GM23338 (cell line): ENCODE measurements around the gene ASGR1. TPM values are rescaled to one million over a fixed set of nuclear protein-coding genes. Genes with fewer than 3 reads are reported as not detected.

Experiments
- ATAC-seq: fragments of 200-7000 bp; cut with Tn5 transposase; 3 replicates; pipeline ENCODE4 v1.9.1; 2020
- DNase-seq: peaks from one replicate; pipeline ENCODE4 v3.0.0-alpha.2; 2015; ENCODE audit warnings: low spot score
- H2AFZ ChIP-seq: fragments of 200-600 bp; sonication (generic); 2 replicates; pipeline ENCODE4 v1.8.0; 2016; ENCODE audit warnings: antibody characterized with exemption, mild to moderate bottlenecking, moderate library complexity
- H3F3A ChIP-seq: fragments of 200-600 bp; sonication (generic); replicated peaks from 2 replicates; pipeline ENCODE4 v1.8.0; 2017; ENCODE audit warnings: antibody characterized with exemption, mixed run types, low read depth
- H3K27ac ChIP-seq: fragments of 200-600 bp; sonication (generic); 2 replicates; pipeline ENCODE4 v1.6.1; 2016; ENCODE audit warnings: low read depth
- H3K27me3 ChIP-seq: fragments of 200-600 bp; sonication (generic); 2 replicates; pipeline ENCODE4 v1.8.0; 2016; ENCODE audit warnings: mild to moderate bottlenecking, mixed run types, moderate library complexity; ENCODE audit not compliant: insufficient read depth
- H3K36me3 ChIP-seq: fragments of 200-600 bp; sonication (generic); 2 replicates; pipeline ENCODE4 v1.8.0; 2016; ENCODE audit warnings: mild to moderate bottlenecking; ENCODE audit not compliant: insufficient read depth
- H3K4me1 ChIP-seq: fragments of 200-600 bp; sonication (generic); 2 replicates; pipeline ENCODE4 v1.8.0; 2016; ENCODE audit warnings: mild to moderate bottlenecking, moderate library complexity; ENCODE audit not compliant: insufficient read depth
- H3K4me2 ChIP-seq: fragments of 200-600 bp; sonication (generic); 2 replicates; pipeline ENCODE4 v1.7.1; 2017; ENCODE audit warnings: mixed run types
- H3K4me3 ChIP-seq: fragments of 200-600 bp; sonication (generic); 2 replicates; pipeline ENCODE4 v1.6.1; 2016; ENCODE audit warnings: mixed run types
- H3K79me2 ChIP-seq: fragments of 200-600 bp; sonication (generic); replicated peaks from 2 replicates; pipeline ENCODE4 v1.8.0; 2017; ENCODE audit warnings: mild to moderate bottlenecking; ENCODE audit not compliant: insufficient read depth
- H3K9me2 ChIP-seq: fragments of 200-600 bp; sonication (generic); 2 replicates; pipeline ENCODE4 v1.8.0; 2017; ENCODE audit not compliant: insufficient read depth
- H4K20me1 ChIP-seq: fragments of 200-600 bp; sonication (generic); replicated peaks from 2 replicates; pipeline ENCODE4 v1.8.0; 2017; ENCODE audit warnings: mild to moderate bottlenecking; ENCODE audit not compliant: insufficient read depth
- H3K27ac Mint-ChIP-seq: 2 replicates; pipeline ENCODE4 v1.8.0; 2020; ENCODE audit warnings: inconsistent platforms, mild to moderate bottlenecking, moderate library complexity, mixed read lengths
- H3K27me3 Mint-ChIP-seq: 3 replicates; pipeline ENCODE4 v1.8.0; 2022; ENCODE audit warnings: low read depth, mild to moderate bottlenecking, moderate library complexity, mixed read lengths, inconsistent platforms; ENCODE audit not compliant: insufficient read depth, poor library complexity
- H3K36me3 Mint-ChIP-seq: 3 replicates; pipeline ENCODE4 v1.8.0; 2021; ENCODE audit warnings: low read depth, mild to moderate bottlenecking, inconsistent platforms, moderate library complexity, mixed read lengths
- H3K4me1 Mint-ChIP-seq: 3 replicates; pipeline ENCODE4 v1.8.0; 2020; ENCODE audit warnings: mild to moderate bottlenecking, inconsistent platforms, mixed read lengths
- H3K4me3 Mint-ChIP-seq: 3 replicates; pipeline ENCODE4 v1.8.0; 2021; ENCODE audit warnings: moderate library complexity, mild to moderate bottlenecking, inconsistent platforms, mixed read lengths
- H3K9me3 Mint-ChIP-seq: 3 replicates; pipeline ENCODE4 v1.8.0; 2020; ENCODE audit warnings: moderate library complexity, mild to moderate bottlenecking, inconsistent platforms, mixed read lengths
- CREB1 ChIP-seq: fragments of 250-450 bp; sonication (Bioruptor Pico); IDR thresholded peaks from 2 replicates; pipeline ENCODE4 v1.5.0; 2020; ENCODE audit warnings: low read depth, mild to moderate bottlenecking, moderate library complexity
- CTCF ChIP-seq, 2 experiments: fragments of 200-600 bp in 1 of 2; sonication (generic) in 1 of 2; conservative IDR thresholded peaks; 2 replicates each; pipeline versions ENCODE4 v1.5.1 to v1.6.1; 2016 to 2017; ENCODE audit warnings: antibody characterized with exemption in 2 of 2, low read depth in 2 of 2, mild to moderate bottlenecking in 2 of 2, moderate library complexity in 1 of 2
- EZH2 ChIP-seq: fragments of 200-600 bp; sonication (generic); IDR thresholded peaks from one replicate; pipeline ENCODE4 v1.8.0; 2017; ENCODE audit warnings: antibody characterized with exemption, mild to moderate bottlenecking, low read depth; ENCODE audit not compliant: unreplicated experiment
- EZH2phosphoT487 ChIP-seq: fragments of 200-600 bp; sonication (generic); IDR thresholded peaks from one replicate; pipeline ENCODE4 v1.8.1; 2018; ENCODE audit warnings: antibody characterized with exemption; ENCODE audit not compliant: unreplicated experiment
- JUNB ChIP-seq: IDR thresholded peaks from one replicate; pipeline ENCODE4 v1.6.1; 2016; ENCODE audit warnings: antibody characterized with exemption; ENCODE audit not compliant: unreplicated experiment
- NANOG ChIP-seq: IDR thresholded peaks from 2 replicates; pipeline ENCODE4 v1.6.1; 2016; ENCODE audit warnings: antibody characterized with exemption, borderline replicate concordance
- STAT1 ChIP-seq: IDR thresholded peaks from one replicate; pipeline ENCODE4 v1.6.1; 2016; ENCODE audit warnings: antibody characterized with exemption; ENCODE audit not compliant: unreplicated experiment
- polyA plus RNA-seq: library from polyadenylated mRNA; unstranded; fragments of >200 nt; fragmentation: Nextera tagmentation; extraction: Ambion mirVana; gene quantifications from 2 replicates; pipeline ENCODE4 v1.2.1, GENCODE V29; 2016
- total RNA-seq: library from RNA; depleted of rRNA; stranded (reverse); fragments of >200 nt; shearing (Covaris generic); gene quantifications from 2 replicates; pipeline ENCODE4 v1.2.3, GENCODE V29; 2014
- TF ChIP-seq, protein P1 (sequence below): IDR thresholded peaks from one replicate; pipeline ENCODE4 v1.6.1; 2018; ENCODE audit warnings: antibody characterized with exemption; ENCODE audit not compliant: unreplicated experiment

ASGR1 gene
- total and polyA plus RNA-seq, 2 experiments from 2014 or later = 8.3 to 9.0 TPM

GRCh38 chr17:7208027-7208571, 28.9 kb upstream of the ASGR1 start:
- Histone ChIP-seq H4K20me1 (peaks cover 10% of the 10 kb centered on the region), H3K27me3 (no peaks in the 10 kb centered on the region), H3K27ac (peak overlapping the region; percentile 90; the same call in 1 of the 2 replicates), H3F3A (peaks cover 22% of the 10 kb centered on the region), H3K9me2 (no peaks in the 10 kb centered on the region), H3K79me2 (peaks cover 54% of the 10 kb centered on the region), H3K36me3 (peaks cover 1% of the 10 kb centered on the region; the same call in 1 of the 2 replicates), H3K4me3 (peak overlapping the region; percentile 67), H3K4me2 (peak overlapping the region; percentile 80), H2AFZ (no peak overlapping the region), H3K4me1 (peaks cover 46% of the 10 kb centered on the region)
- Mint-ChIP-seq H3K27ac (peak overlapping the region; percentile 57), H3K4me1 (peaks cover 65% of the 10 kb centered on the region), H3K4me3 (peak overlapping the region; percentile 69), H3K36me3 (peaks cover 13% of the 10 kb centered on the region), H3K27me3 (peaks cover 14% of the 10 kb centered on the region), H3K9me3 (no peaks in the 10 kb centered on the region; the same call in 2 of the 3 replicates)
- DNase-seq (peak; percentile 87), ATAC-seq (peak; percentile 62)
- TF ChIP-seq JUNB (no peak), CREB1 (CRISPR knock-in tag) (no peak), EZH2phosphoT487 (no peak), CTCF (conservative IDR thresholded peaks at IDR 0.05; ENCODE audit: low read depth in 2 of 2) (0 out of 4 replicates have a peak, but pooled peaks of 1 of the 2 experiments have one; percentile 0)

- Histone ChIP-seq H3F3A (peaks cover 25% of the 10 kb centered on the region), H3K9me2 (no peaks in the 10 kb centered on the region), H2AFZ (no peak overlapping the region), H4K20me1 (peaks cover 10% of the 10 kb centered on the region), H3K4me2 (peak overlapping the region; percentile 80), H3K27me3 (no peaks in the 10 kb centered on the region), H3K4me1 (peaks cover 43% of the 10 kb centered on the region), H3K79me2 (peaks cover 47% of the 10 kb centered on the region), H3K36me3 (peaks cover 9% of the 10 kb centered on the region), H3K4me3 (peak overlapping the region; percentile 67), H3K27ac (no peak overlapping the region)
- peak overlapping the region; percentile 69 for H3K4me3 Mint-ChIP-seq
- no peaks in the 10 kb centered on the region; the same call in 2 of the 3 replicates for H3K9me3 Mint-ChIP-seq
- H3K36me3 Mint-ChIP-seq = peaks cover 20% of the 10 kb centered on the region
- peaks cover 17% of the 10 kb centered on the region for H3K27me3 Mint-ChIP-seq
- no peak for ATAC-seq
- peaks cover 63% of the 10 kb centered on the region for H3K4me1 Mint-ChIP-seq
- no peak for DNase-seq
- H3K27ac Mint-ChIP-seq = peak overlapping the region; percentile 83; the same call in 1 of the 2 replicates
- TF ChIP-seq CTCF (conservative IDR thresholded peaks at IDR 0.05; ENCODE audit: low read depth in 2 of 2) (no peak), NANOG (no peak), EZH2 (no peak), JUNB (no peak), STAT1 (no peak), CREB1 (CRISPR knock-in tag) (no peak), EZH2phosphoT487 (no peak)
- TF ChIP-seq, protein P1, sequence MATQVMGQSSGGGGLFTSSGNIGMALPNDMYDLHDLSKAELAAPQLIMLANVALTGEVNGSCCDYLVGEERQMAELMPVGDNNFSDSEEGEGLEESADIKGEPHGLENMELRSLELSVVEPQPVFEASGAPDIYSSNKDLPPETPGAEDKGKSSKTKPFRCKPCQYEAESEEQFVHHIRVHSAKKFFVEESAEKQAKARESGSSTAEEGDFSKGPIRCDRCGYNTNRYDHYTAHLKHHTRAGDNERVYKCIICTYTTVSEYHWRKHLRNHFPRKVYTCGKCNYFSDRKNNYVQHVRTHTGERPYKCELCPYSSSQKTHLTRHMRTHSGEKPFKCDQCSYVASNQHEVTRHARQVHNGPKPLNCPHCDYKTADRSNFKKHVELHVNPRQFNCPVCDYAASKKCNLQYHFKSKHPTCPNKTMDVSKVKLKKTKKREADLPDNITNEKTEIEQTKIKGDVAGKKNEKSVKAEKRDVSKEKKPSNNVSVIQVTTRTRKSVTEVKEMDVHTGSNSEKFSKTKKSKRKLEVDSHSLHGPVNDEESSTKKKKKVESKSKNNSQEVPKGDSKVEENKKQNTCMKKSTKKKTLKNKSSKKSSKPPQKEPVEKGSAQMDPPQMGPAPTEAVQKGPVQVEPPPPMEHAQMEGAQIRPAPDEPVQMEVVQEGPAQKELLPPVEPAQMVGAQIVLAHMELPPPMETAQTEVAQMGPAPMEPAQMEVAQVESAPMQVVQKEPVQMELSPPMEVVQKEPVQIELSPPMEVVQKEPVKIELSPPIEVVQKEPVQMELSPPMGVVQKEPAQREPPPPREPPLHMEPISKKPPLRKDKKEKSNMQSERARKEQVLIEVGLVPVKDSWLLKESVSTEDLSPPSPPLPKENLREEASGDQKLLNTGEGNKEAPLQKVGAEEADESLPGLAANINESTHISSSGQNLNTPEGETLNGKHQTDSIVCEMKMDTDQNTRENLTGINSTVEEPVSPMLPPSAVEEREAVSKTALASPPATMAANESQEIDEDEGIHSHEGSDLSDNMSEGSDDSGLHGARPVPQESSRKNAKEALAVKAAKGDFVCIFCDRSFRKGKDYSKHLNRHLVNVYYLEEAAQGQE = no peak
These were observed 28.2 kb upstream of the ASGR1 start for GRCh38 chr17:7207120-7208001.
